GM10248 (cell line): ENCODE measurements around the gene TMTC3.

Experiments
- CTCF ChIA-PET: fragments of 300-600 bp; sonication (Branson Sonifier 250); formaldehyde crosslinking; extraction: SDS; loops from one replicate; lab custom pipeline; 2021; ENCODE audit warnings: antibody characterized with exemption; lab: Yijun Ruan, JAX
- POLR2A ChIA-PET: fragments of 350-650 bp; sonication (Branson Sonifier 250); formaldehyde crosslinking; extraction: SDS; loops from one replicate; lab custom pipeline; 2020; ENCODE audit warnings: antibody characterized with exemption; lab: Yijun Ruan, JAX
- DNase-seq: peaks from one replicate; pipeline ENCODE4 v3.0.0; 2012; ENCODE audit errors: extremely low spot score
- TF ChIP-seq, protein P1 (sequence below): IDR thresholded peaks from 2 replicates; pipeline ENCODE4 v1.5.1; 2012; ENCODE audit warnings: mild to moderate bottlenecking, low read depth; ENCODE audit errors: extremely low read depth, missing control alignments, control extremely low read depth

TMTC3 gene

GRCh38 chr12:88245905-88246304, 103.8 kb downstream of the TMTC3 start:
- no peak for DNase-seq
- TF ChIP-seq, protein P1, sequence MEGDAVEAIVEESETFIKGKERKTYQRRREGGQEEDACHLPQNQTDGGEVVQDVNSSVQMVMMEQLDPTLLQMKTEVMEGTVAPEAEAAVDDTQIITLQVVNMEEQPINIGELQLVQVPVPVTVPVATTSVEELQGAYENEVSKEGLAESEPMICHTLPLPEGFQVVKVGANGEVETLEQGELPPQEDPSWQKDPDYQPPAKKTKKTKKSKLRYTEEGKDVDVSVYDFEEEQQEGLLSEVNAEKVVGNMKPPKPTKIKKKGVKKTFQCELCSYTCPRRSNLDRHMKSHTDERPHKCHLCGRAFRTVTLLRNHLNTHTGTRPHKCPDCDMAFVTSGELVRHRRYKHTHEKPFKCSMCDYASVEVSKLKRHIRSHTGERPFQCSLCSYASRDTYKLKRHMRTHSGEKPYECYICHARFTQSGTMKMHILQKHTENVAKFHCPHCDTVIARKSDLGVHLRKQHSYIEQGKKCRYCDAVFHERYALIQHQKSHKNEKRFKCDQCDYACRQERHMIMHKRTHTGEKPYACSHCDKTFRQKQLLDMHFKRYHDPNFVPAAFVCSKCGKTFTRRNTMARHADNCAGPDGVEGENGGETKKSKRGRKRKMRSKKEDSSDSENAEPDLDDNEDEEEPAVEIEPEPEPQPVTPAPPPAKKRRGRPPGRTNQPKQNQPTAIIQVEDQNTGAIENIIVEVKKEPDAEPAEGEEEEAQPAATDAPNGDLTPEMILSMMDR, result no peak
- ChIA-PET POLR2A (no interaction called here), CTCF (no interaction called here)

DNA sequence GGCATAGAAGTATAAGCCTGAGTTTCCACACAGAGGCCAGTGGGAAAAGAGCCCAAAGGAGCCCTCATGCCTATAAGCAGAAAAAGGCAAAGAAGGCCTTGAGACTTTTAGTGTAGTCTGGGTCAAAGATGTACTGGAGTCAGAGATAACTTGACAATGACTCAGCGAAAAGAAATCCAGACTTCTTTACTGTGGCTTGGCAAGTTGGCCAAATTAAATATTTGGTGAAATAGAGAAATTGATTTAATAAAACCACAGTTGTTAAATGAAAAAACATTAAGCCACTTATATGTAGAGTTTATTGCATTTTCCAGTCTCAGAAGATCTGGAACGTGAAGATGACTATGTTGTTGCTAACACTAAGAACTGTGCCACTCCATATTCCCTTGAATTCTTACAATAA, 105.1 kb downstream of the TMTC3 start:
- POLR2A ChIA-PET, result no interaction called here
- no peak for DNase-seq
- CTCF ChIA-PET, result no interaction called here
- TF ChIP-seq, protein P1, result no peak

GRCh38 chr12:88248606-88249005, 106.5 kb downstream of the TMTC3 start:
- POLR2A ChIA-PET, result no interaction called here
- TF ChIP-seq, protein P1, result no peak

More at GRCh38 chr12:88248606-88249005, 106.5 kb downstream of the TMTC3 start:
- DNase-seq, result no peak
- CTCF ChIA-PET, result no interaction called here
